ENCODE measurements around the gene PLA2G15.

The PLA2G15 gene

DNA sequence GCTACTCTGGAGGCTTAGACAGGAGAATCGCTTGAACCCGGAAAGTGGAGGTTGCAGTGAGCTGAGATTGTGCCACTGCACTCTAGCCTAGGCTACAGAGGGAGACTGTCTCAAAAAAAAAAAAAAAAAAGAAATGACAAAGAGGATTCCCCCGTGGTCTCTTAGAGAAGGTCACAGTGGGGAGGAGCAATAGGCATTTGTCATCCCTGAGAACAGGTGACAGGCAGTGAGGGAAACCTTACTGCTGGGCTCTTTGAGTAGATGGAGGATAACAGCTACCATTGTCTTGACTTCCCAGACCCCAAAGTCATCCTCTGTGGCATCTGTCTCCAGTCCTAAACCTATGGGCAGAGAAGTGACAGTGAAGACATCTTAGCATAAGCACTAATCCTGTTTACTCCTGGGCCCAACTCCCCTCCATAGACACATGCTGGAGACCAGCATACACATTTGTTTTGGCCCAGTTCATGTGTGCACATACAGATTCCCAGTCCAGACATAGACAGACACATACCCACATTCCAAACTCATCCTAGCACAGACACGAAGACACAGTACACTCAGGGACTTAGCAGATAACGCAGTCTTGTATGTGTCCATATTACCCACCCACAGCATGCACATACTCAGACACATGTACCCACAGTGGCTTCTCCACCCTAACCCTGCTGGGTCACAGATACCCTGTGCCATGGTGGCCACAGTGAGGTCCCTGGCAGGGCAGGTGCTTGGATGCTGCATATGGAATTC, 11.9 kb upstream of the PLA2G15 start:
- DNase-seq: no peak

DNA sequence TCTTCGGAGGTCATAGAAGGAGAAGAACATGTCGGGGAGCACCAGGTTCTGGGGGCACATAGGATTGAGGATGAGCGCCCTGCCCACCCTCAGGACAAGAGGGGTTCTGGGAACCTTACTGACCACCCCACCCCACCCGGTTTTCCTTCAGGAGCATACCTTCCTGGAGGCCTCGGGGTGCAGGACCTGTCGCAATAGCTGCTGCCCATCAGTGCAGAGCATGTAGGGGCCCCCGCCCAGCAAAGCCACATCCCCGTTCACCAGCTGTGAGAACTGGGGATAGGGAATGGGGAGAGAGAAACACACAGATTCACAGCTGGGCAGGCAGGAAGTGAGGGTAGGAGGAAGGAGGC, 11.4 kb upstream of the PLA2G15 start:
- DNase-seq: no peak

DNA sequence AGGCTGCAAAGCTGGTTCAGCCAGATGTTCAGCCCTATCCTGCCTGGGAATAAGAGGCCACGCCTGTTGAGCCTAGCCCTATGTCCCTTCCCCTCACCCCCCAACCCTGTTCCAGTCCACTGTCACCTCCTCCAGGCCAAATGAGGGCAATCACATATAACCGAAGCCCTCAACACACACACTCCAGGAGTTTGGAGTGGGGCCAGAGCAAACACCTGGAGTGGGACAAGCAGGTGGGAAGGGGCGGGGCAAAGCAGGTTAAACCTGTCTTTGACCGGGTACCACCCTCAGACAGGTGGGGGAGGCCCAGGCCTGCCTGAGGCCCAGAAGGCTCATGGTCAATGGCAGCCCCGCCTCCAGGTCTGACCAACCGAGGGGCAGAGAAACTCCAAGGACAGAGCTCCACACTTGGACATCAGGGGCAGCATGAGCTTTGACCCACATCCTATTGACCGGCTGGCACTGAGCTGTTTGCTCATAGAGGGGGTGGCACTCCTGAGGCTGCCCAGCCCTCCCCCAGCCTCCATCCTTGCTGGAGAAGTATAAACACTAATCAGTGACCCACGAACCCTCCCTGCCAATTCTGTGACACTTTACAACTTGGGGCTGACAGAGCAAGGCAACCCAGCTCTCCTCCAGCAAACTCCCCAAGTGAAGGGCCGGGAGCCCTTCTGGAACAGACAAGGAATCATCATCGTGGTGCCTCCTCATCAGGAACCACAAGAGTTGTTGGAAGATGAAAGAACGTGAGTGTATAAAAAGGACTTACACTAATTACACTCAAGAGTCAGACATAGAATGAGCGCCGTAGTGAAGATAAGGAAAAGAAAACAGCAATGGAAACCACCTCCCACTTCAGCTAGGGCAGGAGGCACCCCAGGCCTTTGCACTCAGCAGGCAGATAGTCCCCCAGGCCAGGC, 10.7 kb upstream of the PLA2G15 start:
- no peak for DNase-seq

DNA sequence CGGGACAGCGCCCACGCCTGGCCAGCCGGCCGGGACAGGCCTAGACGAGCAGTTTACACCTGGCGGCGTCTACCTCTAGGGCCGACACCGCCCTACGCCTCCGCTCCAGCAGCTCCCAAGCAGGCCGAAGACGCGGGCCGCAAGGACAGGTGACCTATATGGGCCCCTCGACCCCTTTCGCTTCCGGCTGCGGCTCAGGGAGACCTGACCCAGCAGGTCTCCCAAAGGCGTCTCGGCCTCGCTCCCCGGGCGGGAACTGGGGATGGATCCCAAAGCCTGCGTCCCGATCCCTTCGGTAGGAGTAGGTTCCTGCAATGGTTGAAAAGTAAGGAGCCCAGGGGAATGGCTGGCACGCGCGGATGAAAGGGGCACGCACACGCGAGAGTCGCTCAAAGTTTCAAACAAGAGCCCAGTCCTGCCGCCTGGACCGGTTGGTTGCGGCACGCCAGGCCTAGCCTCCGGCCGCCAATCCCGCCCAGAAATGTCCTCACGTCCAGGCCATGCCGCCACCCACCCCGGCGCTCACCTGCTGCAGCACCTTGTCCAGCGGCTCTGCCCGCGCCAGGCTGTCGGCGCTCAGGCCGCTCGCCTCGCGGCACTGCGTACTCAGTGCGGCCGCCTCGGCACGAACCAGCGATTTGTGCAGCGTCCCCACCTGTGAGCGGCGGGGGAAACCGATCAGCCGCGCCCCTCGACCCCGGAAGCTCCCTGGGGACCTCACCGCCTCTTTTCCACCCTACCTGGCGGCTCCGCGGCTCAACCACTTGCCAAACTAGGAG, 9.9 kb upstream of the PLA2G15 start:
- DNase-seq: no peak

DNA sequence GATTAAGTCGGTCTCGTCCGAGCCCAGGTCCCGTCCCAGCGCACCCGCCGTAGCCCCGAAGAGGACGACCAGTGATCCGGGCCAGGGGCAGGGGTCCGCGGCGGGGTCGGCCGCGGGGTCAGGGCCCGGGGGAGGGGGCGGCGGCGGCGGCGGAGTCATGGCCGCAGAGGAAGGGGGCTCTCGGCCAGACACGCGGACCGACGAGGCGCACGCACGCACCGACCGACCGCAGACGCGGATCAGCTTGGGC, 9.4 kb upstream of the PLA2G15 start, which contains the start of gene ESRP2:
Gene ESRP2, minus strand, starts transcription at position 241 of the 250 bp plus-strand sequence. Its CDS starts 82 bp downstream, at position 159.
- DNase-seq: no peak

- no peak for DNase-seq
These were observed 8.9 kb upstream of the PLA2G15 start for GRCh38 chr16:68236137-68236825.

- no peak for DNase-seq
These were observed 8.3 kb upstream of the PLA2G15 start for GRCh38 chr16:68236826-68237242.

- DNase-seq: no peak
These were observed 7.7 kb upstream of the PLA2G15 start for GRCh38 chr16:68237243-68238028.

GRCh38 chr16:68238029-68238345, 7.2 kb upstream of the PLA2G15 start:
- DNase-seq: no peak

GRCh38 chr16:68242085-68242484, 3.1 kb upstream of the PLA2G15 start:
- DNase-seq: no peak

GRCh38 chr16:68242926-68243858, 2.0 kb upstream of the PLA2G15 start:
- DNase-seq: no peak

GRCh38 chr16:68244481-68244902, 681 bp upstream of the PLA2G15 start:
- no peak for DNase-seq

DNA sequence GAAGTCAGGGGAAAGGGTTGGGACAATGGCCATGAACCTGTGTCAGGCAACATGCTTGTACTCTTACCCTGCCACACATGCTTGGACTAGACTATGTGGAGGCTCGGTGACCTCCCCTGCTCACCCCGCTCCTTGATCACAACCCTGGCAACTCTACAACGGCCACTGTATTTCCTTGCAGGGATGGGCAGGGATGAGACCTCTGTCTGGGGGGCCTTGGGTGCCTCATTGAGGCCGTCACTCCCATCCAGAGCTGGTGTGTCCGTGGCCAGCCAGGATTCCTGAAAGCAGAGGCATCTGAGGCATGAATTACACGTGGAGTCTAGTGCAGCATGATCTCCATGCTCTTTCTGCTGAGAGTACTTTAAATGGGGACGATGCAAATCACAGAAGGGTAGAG, 948 bp downstream of the PLA2G15 start:
- DNase-seq: no peak

DNA sequence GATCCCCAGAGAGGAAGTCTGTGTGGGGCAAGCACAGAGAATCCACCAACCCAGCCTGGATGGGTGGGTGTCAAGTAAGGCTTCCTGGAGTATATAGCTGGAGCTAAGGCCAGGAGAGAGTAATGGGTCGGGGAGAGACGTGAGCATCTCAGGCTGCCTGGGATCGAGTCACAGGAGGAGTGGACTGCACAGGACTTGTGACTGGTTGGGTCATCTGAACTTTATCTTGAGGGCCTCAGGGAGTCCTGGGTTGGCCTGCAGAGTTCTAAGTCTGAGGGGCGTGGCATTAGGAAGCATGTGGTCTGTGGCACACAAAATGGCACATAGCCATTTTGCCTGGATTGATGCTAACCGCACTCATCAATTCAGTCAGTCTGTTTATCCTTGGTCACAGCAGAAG, 1.5 kb downstream of the PLA2G15 start:
- no peak for DNase-seq

DNA sequence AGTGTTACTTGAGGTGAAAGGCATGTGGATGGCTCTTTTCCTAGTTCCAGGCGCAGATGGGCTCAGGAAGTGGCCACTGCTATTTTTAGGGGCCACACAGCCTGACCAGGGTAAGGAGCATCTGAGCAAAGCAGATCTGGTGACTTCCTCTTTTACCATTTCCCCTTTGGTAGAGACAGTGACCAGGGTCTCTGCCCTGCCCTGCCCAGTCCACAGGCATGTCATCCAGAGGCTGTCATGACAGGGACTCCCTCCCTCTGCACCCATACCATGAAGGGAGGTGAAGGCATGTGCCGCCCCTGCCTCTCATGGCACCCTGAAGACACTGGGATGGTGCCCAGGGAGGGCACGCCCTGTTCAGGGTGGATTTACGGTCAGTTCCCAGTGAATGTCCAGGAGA, 2.2 kb downstream of the PLA2G15 start:
- no peak for DNase-seq

DNA sequence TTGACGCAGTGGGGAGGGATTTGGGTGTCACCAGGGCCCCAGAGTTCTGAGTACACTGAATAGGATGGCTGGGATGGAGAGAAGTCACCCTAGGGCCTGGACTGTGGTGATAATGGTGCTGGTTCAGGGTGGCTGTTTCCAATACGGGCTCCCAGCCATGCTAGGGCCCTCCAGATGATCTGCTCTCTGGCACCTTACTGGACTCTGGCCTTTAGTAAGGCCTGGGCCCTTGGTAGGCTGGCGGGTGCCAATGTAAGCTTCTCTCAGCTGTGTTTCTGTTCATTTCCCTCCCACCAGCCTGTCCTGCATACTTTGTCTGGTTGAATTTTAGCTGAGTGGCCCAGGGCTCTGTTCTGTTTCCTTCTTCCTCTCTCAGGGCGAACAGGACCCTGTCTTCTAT, 2.8 kb downstream of the PLA2G15 start:
- no peak for DNase-seq

GRCh38 chr16:68249371-68249770, 4.2 kb downstream of the PLA2G15 start:
- no peak for DNase-seq

DNA sequence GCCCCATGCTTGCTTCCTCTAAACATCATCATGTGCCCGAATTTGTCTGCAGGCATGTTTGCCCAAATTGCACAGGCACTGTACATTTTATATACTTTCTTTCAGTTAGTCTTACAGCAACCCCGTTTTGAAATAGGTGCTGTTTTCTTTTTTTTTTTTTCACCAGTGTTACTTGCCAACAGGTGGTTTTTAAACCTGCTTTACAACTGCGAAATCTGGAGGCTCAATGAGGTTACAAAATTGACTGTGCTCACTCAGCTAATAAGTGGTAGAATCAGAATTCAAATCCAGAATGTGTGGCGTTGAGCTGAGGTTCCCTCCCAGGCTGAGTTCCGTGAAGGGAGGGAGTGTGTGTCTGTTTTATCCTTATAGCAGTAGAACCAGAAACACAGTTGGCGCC, 5.8 kb downstream of the PLA2G15 start:
- no peak for DNase-seq

- no peak for DNase-seq
These were observed 6.7 kb downstream of the PLA2G15 start for GRCh38 chr16:68251832-68252231.

GRCh38 chr16:68252383-68252782, 7.2 kb downstream of the PLA2G15 start:
- DNase-seq: no peak

DNA sequence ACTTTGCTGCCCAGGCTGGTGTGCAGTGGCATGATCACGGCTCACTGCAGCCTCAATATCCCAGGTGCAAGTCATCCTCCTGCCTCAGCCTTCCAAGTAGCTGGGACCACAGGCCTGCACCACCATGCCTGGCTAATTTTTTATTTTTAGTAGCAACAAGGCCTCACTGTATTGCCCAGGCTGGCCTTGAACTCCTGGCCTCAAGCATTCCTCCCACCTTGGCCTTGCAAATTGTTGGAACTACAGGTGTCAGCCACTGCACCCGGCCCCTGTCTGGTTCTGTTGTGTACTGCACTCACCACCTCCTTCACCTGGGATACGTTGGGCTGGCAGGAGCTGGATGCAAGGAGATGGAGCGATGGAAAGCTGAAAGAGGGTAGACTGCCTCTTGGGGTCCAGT, 8.5 kb downstream of the PLA2G15 start:
- DNase-seq: no peak
